ENCODE results near the gene TMEM14A. TPM values are rescaled to one million over a fixed set of nuclear protein-coding genes. Genes with fewer than 3 reads are reported as not detected.

The TMEM14A gene
- total RNA-seq, 1 experiment from 2014 or later = 41.9 TPM

GRCh38 chr6:52691718-52692117, 20.8 kb downstream of the TMEM14A start:
- Histone ChIP-seq H3K36me3 (ENCODE audit: control insufficient read depth, insufficient read depth, low read length) (no peaks in the 10 kb centered on the region), H3K4me1 (no peaks in the 10 kb centered on the region), H3K9me3 (0 out of 2 replicates have a peak, but pooled peaks cover 3% of the 10 kb centered on the region), H3K27me3 (replicated peaks; ENCODE audit: control insufficient read depth, insufficient read depth, low read length) (no peaks in the 10 kb centered on the region), H3K4me3 (ENCODE audit: low read depth, low read length) (no peak overlapping the region)
- Mint-ChIP-seq H3K27me3 (ENCODE audit: insufficient read depth, unreplicated experiment) (no peaks in the 10 kb centered on the region), H3K4me1 (ENCODE audit: low read depth, unreplicated experiment) (no peaks in the 10 kb centered on the region), H3K36me3 (ENCODE audit: insufficient read depth, unreplicated experiment) (no peaks in the 10 kb centered on the region), H3K9me3 (ENCODE audit: unreplicated experiment) (peaks cover 9% of the 10 kb centered on the region), H3K4me3 (ENCODE audit: unreplicated experiment) (no peak overlapping the region), H3K27ac (ENCODE audit: unreplicated experiment) (no peak overlapping the region)
- DNase-seq = no peak
- POLR2A ChIA-PET = no interaction called here
- TF ChIP-seq CTCF (IDR thresholded peaks at IDR 0.05; ENCODE audit: insufficient read depth in 1 of 2, low read depth in 1 of 2, low read length in 1 of 2, severe bottlenecking in 1 of 2, unreplicated experiment in 1 of 2) = no peak
- CTCF ChIA-PET = no interaction called here
- intact Hi-C loops (cut with micrococcal nuclease; ENCODE audit: unreplicated experiment) = no loop called here
- no TSS peak for BruUV-seq (replicated peaks)

DNA sequence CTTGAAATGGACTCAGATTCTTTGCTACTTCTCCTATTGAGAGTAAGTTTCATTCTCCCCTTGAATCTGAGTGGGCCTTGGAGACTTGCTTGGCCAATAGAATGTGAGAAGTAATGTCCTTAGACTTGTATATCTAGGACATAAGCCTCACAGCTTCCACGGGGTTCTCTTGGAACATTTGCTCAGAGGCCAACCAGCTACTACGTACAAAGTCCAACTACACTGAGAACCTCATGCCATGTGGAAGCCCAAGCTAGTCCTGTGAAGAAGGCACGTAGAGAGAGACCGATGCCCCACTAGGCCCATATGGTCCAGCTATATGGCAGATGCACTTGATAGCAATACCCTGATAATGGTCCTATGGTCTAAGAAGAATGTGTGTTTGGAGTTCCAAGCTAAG, 22.9 kb downstream of the TMEM14A start:
- Histone ChIP-seq H3K36me3 (ENCODE audit: control insufficient read depth, insufficient read depth, low read length) (no peaks in the 10 kb centered on the region), H3K27me3 (replicated peaks; ENCODE audit: control insufficient read depth, insufficient read depth, low read length) (no peaks in the 10 kb centered on the region), H3K4me1 (no peaks in the 10 kb centered on the region), H3K4me3 (ENCODE audit: low read depth, low read length) (no peak overlapping the region), H3K9me3 (0 out of 2 replicates have a peak, but pooled peaks cover 3% of the 10 kb centered on the region)
- peaks cover 9% of the 10 kb centered on the region for H3K9me3 Mint-ChIP-seq (ENCODE audit: unreplicated experiment)
- H3K4me3 Mint-ChIP-seq (ENCODE audit: unreplicated experiment) = no peak overlapping the region
- POLR2A ChIA-PET = no interaction called here
- CTCF ChIA-PET = no interaction called here
- DNase-seq = no peak
- H3K4me1 Mint-ChIP-seq (ENCODE audit: low read depth, unreplicated experiment) = no peaks in the 10 kb centered on the region
- no peak overlapping the region for H3K27ac Mint-ChIP-seq (ENCODE audit: unreplicated experiment)
- H3K27me3 Mint-ChIP-seq (ENCODE audit: insufficient read depth, unreplicated experiment) = no peaks in the 10 kb centered on the region
- no peak for TF ChIP-seq CTCF (IDR thresholded peaks at IDR 0.05; ENCODE audit: insufficient read depth in 1 of 2, low read depth in 1 of 2, low read length in 1 of 2, severe bottlenecking in 1 of 2, unreplicated experiment in 1 of 2)
- intact Hi-C loops (cut with micrococcal nuclease; ENCODE audit: unreplicated experiment) = no loop called here
- no TSS peak for BruUV-seq (replicated peaks)
- no peaks in the 10 kb centered on the region for H3K36me3 Mint-ChIP-seq (ENCODE audit: insufficient read depth, unreplicated experiment)

DNA sequence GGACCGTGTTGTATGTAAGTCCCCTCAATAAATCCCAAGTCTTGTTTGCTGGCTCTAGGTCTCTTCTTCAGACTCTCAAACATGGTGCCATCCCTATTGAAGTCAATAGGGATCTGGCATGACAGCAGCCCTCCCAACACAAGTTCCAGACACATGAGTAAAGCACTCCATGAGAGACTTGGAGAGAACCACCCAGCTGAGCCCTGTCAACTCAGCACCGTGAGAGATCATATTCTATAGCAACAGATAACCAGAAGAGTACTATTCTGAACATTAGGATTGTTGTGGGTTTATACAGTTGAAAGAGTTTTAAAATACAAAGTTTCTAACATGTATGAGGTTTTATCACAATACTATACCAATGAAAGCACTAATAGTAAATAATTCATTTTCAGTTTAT, 23.5 kb downstream of the TMEM14A start:
- no TSS peak for BruUV-seq (replicated peaks)
- H3K27me3 Mint-ChIP-seq (ENCODE audit: insufficient read depth, unreplicated experiment) = no peaks in the 10 kb centered on the region
- H3K4me1 Mint-ChIP-seq (ENCODE audit: low read depth, unreplicated experiment) = no peaks in the 10 kb centered on the region
- Histone ChIP-seq H3K27me3 (replicated peaks; ENCODE audit: control insufficient read depth, insufficient read depth, low read length) (no peaks in the 10 kb centered on the region), H3K36me3 (ENCODE audit: control insufficient read depth, insufficient read depth, low read length) (no peaks in the 10 kb centered on the region), H3K4me3 (ENCODE audit: low read depth, low read length) (no peak overlapping the region), H3K9me3 (0 out of 2 replicates have a peak, but pooled peaks cover 3% of the 10 kb centered on the region), H3K4me1 (no peaks in the 10 kb centered on the region)
- no peak for TF ChIP-seq CTCF (IDR thresholded peaks at IDR 0.05; ENCODE audit: insufficient read depth in 1 of 2, low read depth in 1 of 2, low read length in 1 of 2, severe bottlenecking in 1 of 2, unreplicated experiment in 1 of 2)
- CTCF ChIA-PET = no interaction called here
- no peak overlapping the region for H3K4me3 Mint-ChIP-seq (ENCODE audit: unreplicated experiment)
- H3K36me3 Mint-ChIP-seq (ENCODE audit: insufficient read depth, unreplicated experiment) = no peaks in the 10 kb centered on the region
- POLR2A ChIA-PET = no interaction called here
- intact Hi-C loops (cut with micrococcal nuclease; ENCODE audit: unreplicated experiment) = no loop called here
- no peak for DNase-seq
- peaks cover 9% of the 10 kb centered on the region for H3K9me3 Mint-ChIP-seq (ENCODE audit: unreplicated experiment)
- no peak overlapping the region for H3K27ac Mint-ChIP-seq (ENCODE audit: unreplicated experiment)
